Activated naive CD4-positive, alpha-beta T cell treated with anti-CD3 and anti-CD28 coated beads, Interleukin-2, amount 10 ng/mL, durations not matched to agents 5 hours and 36 hours (primary cell): ENCODE data around the gene AGXT2. TPM values are rescaled to one million over a fixed set of nuclear protein-coding genes. Genes with fewer than 3 reads are reported as not detected.

Experiments
- total RNA-seq, 2 experiments: library from RNA; stranded (reverse); gene quantifications; one replicate each; pipeline ENCODE4 v1.2.3, GENCODE V29; 2021

Gene AGXT2
- not detected for total RNA-seq

DNA sequence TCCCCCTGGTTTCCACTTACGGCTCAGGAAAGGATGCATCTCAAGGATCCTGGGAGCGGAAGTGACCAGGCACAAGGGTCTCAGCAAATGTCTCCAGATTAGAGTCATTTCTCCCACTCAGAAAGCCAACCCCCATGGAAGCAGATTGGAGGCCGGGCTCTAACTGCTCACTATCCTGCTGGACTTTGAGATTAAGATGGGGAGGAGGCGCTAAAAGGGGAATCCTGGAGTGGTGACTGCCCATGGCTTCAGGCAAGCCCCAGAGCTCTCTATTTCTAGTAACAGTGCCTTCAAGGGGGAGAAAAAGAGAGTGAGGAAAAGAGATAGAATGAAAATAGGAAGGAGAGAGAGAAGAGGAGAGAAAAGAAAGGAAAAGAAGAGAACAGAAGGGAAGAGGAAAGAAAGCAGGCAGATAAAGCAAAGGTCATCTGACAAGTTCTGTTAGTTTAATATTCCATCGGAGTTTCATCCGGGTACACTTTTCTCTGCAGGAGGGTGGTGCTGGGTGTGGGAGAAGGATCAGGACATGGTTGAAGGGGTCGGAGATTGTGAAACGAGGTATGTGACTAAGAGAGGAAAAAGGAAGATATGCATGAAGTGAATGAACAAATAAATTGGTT, at the start of gene AGXT2:
Gene AGXT2 (minus strand): TSS at position 165 of the 620 bp plus-strand sequence. CDS start 57 bp downstream, at position 108.

Other genes with a start within 250 kb of the AGXT2 start
- not detected for gene TTC23L, start 208.8 kb downstream of the AGXT2 start, total RNA-seq
- gene RAD1, start 132.4 kb downstream of the AGXT2 start, total RNA-seq = 10 to 100 TPM; 23.6 to 23.9 TPM
- gene BRIX1, start 132.2 kb downstream of the AGXT2 start, total RNA-seq = 10 to 100 TPM; 26.4 to 26.8 TPM
- 10 to 100 TPM; 54.4 to 55.4 TPM for gene DNAJC21, start 118.4 kb downstream of the AGXT2 start, total RNA-seq
- gene PRLR, start 182.5 kb upstream of the AGXT2 start, total RNA-seq = not detected